SK-N-MC (cell line): Measurements from ENCODE around the gene RTCA.

Source experiments
- FOXP2 ChIP-seq: optimal IDR thresholded peaks from 2 replicates; pipeline ENCODE3; 2011; ENCODE audit warnings: mild to moderate bottlenecking, moderate library complexity; ENCODE audit not compliant: insufficient read depth; ENCODE audit errors: extremely low read length, control extremely low read depth
- POLR2AphosphoS5 ChIP-seq: IDR thresholded peaks from 2 replicates; pipeline ENCODE4 v1.6.1; 2012; ENCODE audit warnings: mild to moderate bottlenecking, low read depth, low read length, borderline replicate concordance

DNA sequence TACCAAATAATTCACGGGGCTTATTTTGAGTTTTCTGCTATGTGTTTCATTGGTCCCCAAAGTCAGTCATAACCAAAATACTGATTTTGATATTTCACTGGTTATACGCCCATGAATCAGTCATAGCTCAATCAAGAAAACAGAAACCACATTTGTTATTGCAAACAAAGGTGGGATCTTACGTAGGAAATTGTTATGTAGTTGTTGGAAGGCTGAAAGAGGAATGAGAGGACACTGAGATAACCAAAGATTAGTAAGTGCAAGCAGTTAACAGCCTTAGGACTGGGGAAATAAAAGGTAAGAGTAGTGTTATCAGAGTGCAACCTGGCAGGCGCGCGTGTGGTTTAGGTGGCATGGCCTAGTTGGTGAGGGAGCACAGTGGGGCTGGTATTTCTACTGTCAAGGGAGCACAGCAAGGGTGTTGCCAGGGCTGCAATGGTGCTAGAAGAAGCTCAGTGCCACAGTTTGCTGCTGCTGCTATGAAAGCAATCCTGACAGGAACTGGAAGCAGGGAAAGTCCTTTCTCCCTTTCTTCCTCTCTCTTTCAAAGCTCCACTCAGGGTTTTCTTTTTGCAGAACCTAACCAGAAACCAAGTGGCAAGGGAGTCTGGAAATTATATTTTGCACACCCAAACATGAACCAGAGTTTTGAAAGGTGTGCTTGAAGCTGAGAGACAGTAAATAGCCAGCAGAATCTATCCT, 33.7 kb downstream of the RTCA start:
- TF ChIP-seq FOXP2 (no peak), POLR2AphosphoS5 (no peak)
